ENCODE results near the gene DLG2.

DNA sequence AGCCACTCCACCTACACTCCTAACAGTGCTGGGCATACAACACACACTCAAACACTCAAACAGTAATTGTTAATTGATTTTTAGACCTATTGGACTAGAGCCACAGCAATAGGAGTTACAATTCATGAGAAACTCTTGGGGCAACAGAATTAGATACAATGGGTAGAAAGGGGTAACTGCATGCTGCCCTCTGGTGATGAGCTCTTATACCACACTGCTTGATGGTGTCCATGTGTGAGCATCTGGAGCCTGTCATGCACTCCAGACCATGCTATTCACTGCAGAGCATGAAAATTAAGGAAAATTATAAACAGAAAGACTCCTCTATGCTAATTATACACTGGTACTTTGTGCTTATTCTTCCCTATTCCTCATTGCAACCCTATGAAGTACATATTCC, 1365.4 kb downstream of the DLG2 start:
- TF ChIP-seq, protein P1, sequence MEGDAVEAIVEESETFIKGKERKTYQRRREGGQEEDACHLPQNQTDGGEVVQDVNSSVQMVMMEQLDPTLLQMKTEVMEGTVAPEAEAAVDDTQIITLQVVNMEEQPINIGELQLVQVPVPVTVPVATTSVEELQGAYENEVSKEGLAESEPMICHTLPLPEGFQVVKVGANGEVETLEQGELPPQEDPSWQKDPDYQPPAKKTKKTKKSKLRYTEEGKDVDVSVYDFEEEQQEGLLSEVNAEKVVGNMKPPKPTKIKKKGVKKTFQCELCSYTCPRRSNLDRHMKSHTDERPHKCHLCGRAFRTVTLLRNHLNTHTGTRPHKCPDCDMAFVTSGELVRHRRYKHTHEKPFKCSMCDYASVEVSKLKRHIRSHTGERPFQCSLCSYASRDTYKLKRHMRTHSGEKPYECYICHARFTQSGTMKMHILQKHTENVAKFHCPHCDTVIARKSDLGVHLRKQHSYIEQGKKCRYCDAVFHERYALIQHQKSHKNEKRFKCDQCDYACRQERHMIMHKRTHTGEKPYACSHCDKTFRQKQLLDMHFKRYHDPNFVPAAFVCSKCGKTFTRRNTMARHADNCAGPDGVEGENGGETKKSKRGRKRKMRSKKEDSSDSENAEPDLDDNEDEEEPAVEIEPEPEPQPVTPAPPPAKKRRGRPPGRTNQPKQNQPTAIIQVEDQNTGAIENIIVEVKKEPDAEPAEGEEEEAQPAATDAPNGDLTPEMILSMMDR (IDR thresholded peaks at IDR 0.05), result peak in 6 of 12 donors; percentile 9 to 23 (median 20)
- no peak for TF ChIP-seq POLR2A (IDR thresholded peaks at IDR 0.05)
